ENCODE measurements around the gene FAM20C.

FAM20C gene

DNA sequence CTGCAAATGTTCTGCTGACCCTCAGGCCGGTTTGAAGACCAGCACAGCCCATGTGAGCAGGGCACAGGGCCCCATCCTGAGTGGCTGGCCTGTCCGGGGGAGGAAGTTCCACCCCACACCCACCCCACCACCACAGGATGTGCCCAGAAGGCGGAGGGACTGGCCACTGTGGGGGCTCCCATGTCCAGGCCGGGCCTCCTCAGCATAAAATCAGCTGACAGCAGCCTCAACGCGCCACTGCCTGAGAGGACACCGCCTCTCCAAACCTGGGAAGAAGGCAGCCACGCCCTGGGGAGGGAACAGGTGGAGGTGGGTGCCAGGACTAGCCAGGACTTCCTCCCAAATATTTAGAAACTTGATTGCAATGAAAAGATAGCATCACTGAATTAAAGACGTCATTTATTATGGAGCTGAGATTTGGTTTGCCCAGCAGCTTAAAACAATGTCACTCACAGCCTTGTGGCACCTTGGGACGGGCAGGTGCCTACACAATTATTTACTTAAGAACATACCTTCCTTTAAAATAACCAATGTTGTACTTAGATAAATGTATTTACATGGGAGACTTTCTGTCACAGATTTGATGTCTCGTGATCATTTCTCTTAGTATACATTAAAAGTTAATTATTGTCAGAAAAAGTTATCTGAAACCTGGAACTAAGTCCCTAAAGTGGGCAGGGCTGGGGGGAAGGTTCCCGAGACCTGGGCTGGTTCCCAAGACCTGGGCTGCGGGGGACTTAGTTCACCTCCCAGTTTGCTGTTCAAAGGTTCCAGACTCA is 27.3 kb upstream of the FAM20C start:
- no peak for TF ChIP-seq ZNF274 (IDR thresholded peaks at IDR 0.05; ENCODE audit: low read depth, low read length)
- H3K4me3 ChIP-seq (ENCODE audit: low read length) = no peak overlapping the region

GRCh38 chr7:165661-166337 is 26.6 kb upstream of the FAM20C start:
- no peak for TF ChIP-seq ZNF274 (IDR thresholded peaks at IDR 0.05; ENCODE audit: low read depth, low read length)
- H3K4me3 ChIP-seq (ENCODE audit: low read length) = no peak overlapping the region

DNA sequence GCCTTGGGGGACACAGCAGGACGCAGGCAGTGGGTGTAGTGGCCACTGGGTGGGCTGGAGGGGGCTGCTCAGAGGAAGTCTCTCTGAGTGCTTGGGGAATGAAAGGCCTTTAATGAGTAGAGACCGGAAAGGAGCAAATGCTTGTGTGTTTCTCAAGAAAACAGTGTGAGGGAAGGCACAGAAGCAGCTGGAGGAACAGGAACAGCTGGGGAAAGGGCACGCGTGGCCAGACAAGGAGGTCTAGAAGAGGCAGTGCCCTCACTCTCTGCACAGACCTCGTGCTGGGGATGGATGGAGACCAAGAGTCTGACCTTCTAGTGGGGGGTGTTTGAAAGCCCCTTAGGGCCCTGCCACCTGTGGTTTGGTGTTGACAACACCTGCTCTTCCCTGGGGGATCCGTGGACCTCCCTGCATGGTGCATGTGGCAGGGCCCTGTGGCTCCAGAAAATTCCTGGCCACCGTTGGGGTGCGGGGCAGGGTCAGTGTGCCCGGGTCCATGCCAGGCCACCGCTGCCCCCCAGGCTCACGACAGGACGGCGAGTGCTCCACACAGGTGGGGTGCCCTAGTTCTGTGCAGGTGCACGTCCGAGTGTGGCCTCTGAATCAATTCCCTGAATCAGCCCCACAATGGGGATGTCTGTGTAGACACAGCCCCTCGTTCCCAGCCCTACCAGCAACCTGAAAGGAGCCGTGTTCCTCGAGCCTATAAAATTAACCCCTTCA is 25.9 kb upstream of the FAM20C start:
- TF ChIP-seq ZNF274 (IDR thresholded peaks at IDR 0.05; ENCODE audit: low read depth, low read length) = no peak
- no peak overlapping the region for H3K4me3 ChIP-seq (ENCODE audit: low read length)

GRCh38 chr7:167090-167855 is 25.1 kb upstream of the FAM20C start:
- H3K4me3 ChIP-seq (ENCODE audit: low read length) = no peak overlapping the region
- TF ChIP-seq ZNF274 (IDR thresholded peaks at IDR 0.05; ENCODE audit: low read depth, low read length) = no peak

DNA sequence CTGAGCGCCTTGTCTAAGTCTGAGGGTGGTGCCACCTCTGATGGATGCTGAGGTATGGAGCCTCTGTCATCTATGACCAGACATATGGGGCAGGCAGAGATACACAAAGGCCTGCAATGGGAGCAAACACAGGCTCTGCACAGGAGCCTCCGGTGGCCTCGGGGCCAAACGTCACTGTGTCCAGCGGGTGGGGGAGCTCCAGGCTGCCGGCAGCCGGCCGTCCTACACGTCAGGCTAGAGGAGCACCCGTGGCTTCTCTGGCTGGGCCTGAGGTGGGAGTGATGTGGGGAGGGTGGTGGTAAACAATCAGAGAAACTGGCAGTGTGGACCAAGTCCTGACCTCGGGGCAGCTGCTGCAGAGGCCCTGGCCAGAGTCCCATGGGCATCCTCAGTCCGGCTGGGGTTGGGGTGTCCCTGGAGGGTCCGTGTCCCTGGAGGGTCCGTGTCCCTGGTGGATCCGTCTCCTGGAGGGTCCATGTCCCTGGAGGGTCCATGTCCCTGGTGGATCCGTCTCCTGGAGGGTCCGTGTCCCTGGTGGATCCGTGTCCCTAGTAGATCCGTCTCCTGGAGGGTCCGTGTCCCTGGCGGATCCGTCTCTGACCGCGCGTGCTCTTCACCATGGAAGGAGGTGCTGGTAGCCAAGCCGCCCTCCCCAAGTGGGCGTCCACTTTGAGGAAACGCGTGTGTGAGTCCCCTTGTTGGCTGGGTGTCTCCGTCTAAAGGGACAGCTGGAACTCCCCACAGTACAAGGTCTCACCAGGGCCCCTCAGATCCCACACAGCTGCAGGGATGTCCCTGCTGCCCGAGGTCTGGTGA is 24.2 kb upstream of the FAM20C start:
- H3K4me3 ChIP-seq (ENCODE audit: low read length) = no peak overlapping the region
- TF ChIP-seq ZNF274 (IDR thresholded peaks at IDR 0.05; ENCODE audit: low read depth, low read length) = no peak

GRCh38 chr7:169276-170172 is 22.8 kb upstream of the FAM20C start:
- H3K4me3 ChIP-seq (ENCODE audit: low read length) = no peak overlapping the region
- no peak for TF ChIP-seq ZNF274 (IDR thresholded peaks at IDR 0.05; ENCODE audit: low read depth, low read length)

DNA sequence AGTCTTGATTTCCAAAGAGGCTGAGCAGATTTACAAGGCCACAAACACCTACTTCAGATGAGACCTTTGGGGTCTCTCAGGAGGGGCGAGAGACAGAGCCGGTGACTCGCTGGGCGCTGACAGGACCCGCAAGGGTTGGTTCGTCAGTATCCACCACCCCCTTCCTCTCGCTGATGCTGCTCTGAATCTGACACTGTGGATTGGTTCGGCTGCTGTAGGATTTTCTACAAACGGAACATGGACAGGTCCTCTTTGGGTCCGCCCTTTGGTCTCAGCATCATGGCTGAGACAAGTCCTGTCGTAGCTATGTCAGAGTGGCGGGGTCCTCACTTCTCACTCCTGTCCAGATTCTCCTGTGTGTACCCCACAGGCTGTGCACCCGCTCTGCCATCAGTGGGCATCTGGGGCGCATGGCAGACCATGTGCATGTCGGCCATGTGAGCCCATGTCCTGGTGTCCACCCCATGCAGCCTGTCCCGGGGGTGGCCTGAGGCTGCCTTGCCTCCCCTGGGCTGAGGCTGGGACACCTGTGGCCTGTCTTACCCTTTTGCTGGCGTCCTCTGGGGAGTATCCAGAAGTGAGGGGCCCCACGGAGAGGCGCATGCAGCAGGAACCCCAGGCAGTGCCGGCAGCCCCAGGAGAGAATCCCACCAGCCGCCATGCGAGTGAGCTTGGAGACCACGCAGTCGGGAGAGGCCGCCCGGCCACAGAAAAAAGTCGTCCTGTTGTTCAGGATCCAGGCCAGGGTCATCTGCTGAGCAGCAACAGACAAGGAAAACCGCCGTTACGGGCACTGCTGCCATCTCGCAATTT is 21.6 kb upstream of the FAM20C start:
- no peak overlapping the region for H3K4me3 ChIP-seq (ENCODE audit: low read length)

GRCh38 chr7:171364-171904 is 20.9 kb upstream of the FAM20C start:
- H3K4me3 ChIP-seq (ENCODE audit: low read length) = no peak overlapping the region
- no peak for TF ChIP-seq ZNF274 (IDR thresholded peaks at IDR 0.05; ENCODE audit: low read depth, low read length)

More for the DNA sequence above, 21.6 kb upstream of the FAM20C start:
- no peak for TF ChIP-seq ZNF274 (IDR thresholded peaks at IDR 0.05; ENCODE audit: low read depth, low read length)

DNA sequence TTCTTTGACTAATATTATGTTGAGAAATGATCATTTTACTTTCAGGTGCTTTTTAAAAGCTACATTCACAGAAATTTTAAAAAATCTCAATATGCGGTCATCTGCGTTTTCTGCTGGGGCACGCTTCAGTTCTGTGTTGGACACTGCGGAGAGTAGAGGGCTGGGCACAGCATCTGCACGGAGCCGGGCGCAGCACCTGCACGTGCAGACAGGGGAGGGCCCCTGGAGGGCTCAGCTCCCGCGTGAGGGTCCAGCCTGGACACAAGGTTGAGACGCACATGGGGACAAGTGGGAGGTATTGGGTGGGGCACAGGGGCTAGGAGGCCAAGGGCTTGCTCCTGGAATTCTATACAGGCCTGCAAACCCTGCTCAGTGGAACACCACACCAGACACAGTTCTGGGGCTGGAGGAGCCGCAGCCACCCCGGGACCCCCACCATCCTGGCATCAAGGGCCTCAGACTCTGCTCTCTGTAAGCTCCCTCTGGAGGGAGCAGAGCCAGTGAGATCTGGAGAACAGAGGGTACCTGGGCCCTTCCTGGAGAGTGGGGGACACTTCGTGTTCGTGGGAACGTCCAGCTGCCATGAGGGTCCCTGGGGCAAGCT is 20.4 kb upstream of the FAM20C start:
- TF ChIP-seq ZNF274 (IDR thresholded peaks at IDR 0.05; ENCODE audit: low read depth, low read length) = no peak
- H3K4me3 ChIP-seq (ENCODE audit: low read length) = no peak overlapping the region

DNA sequence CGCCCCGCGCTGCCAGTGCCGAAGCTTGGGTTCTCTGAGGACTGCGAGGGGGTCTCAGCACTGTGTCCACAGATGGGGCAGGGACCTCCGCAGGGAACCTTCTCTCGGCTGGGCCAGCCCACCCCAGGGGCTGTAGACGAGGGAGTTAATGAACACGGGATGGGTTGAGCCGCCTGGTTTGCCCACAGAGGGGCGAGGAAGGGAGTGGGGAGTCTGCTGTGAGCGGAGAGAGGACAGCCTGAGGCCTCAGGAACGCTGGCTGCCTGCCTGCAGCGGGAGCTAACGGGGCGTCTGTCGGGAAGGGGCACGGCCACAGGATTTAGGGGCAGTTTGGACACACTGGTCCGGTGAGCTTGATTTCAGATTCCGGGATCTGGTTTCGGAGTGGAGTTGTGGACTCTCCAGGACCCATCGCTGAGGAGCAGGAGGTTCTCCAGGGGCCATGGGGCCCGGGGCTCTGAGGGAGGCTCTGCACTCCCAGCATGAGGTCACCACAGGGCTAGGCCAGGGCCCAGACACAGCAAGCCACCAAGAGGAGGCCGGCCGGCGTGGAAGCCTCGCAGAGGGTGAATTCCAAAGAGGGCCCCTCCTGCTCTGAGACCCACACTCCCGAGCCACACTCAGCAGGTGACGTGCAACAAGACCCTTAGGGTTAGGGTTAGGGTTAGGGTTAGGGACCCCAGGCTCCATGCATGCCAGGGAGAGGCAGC is 19.0 kb upstream of the FAM20C start:
- H3K4me3 ChIP-seq (ENCODE audit: low read length) = no peak overlapping the region
- no peak for TF ChIP-seq ZNF274 (IDR thresholded peaks at IDR 0.05; ENCODE audit: low read depth, low read length)
